PC-9 (cell line): ENCODE data around the gene STK16. TPM values are rescaled to one million over a fixed set of nuclear protein-coding genes. Genes with fewer than 3 reads are reported as not detected.

ENCODE experiments used
- BruUV-seq: library from RNA; stranded (reverse); fragments of 400-500 nt; replicated peaks from 2 replicates; lab custom pipeline; 2021; lab: Mats Ljungman, UMichigan
- CTCF ChIA-PET: fragments of 300-600 bp; sonication (Branson Sonifier 250); formaldehyde crosslinking; loops from one replicate; lab custom pipeline; 2022; ENCODE audit warnings: antibody characterized with exemption; lab: Charles Lee
- POLR2A ChIA-PET: fragments of 300-600 bp; sonication (Branson Sonifier 250); formaldehyde crosslinking; loops from one replicate; lab custom pipeline; 2022; ENCODE audit warnings: antibody characterized with exemption; ENCODE audit not compliant: unreplicated experiment; lab: Charles Lee
- DNase-seq, 2 experiments: peaks; one replicate each; pipeline versions ENCODE4 v3.0.0 to v3.0.0-alpha.2; 2015 to 2022; ENCODE audit warnings: mixed read lengths in 1 of 2
- H2AFZ ChIP-seq: fragments of 200-600 bp; sonication (generic); 2 replicates; pipeline ENCODE4 v1.8.1; 2017; ENCODE audit warnings: antibody characterized with exemption
- H3F3A ChIP-seq: fragments of 200-600 bp; sonication (generic); 2 replicates; pipeline ENCODE4 v1.8.1; 2017; ENCODE audit warnings: antibody characterized with exemption, mild to moderate bottlenecking, low read depth; ENCODE audit not compliant: insufficient read depth
- H3K27ac ChIP-seq: fragments of 200-600 bp; sonication (generic); 2 replicates; pipeline ENCODE4 v1.6.1; 2016; ENCODE audit warnings: mixed run types
- H3K27me3 ChIP-seq: fragments of 200-600 bp; sonication (generic); 2 replicates; pipeline ENCODE4 v1.6.1; 2016; ENCODE audit warnings: low read depth, mixed run types; ENCODE audit not compliant: insufficient read depth
- H3K36me3 ChIP-seq: fragments of 200-600 bp; sonication (generic); 2 replicates; pipeline ENCODE4 v1.6.1; 2016; ENCODE audit warnings: low read depth, mixed run types
- H3K4me1 ChIP-seq: fragments of 200-600 bp; sonication (generic); replicated peaks from 2 replicates; pipeline ENCODE4 v1.6.1; 2016; ENCODE audit warnings: mixed run types; ENCODE audit not compliant: insufficient read depth
- H3K4me2 ChIP-seq: fragments of 200-600 bp; sonication (generic); 2 replicates; pipeline ENCODE4 v1.6.1; 2017; ENCODE audit warnings: mixed run types
- H3K4me3 ChIP-seq: fragments of 200-600 bp; sonication (generic); 2 replicates; pipeline ENCODE4 v1.6.1; 2016; ENCODE audit warnings: mixed run types
- H3K79me2 ChIP-seq: fragments of 200-600 bp; sonication (generic); 2 replicates; pipeline ENCODE4 v1.6.1; 2017; ENCODE audit warnings: low read depth, mixed run types
- H3K9me2 ChIP-seq: fragments of 200-600 bp; sonication (generic); 2 replicates; pipeline ENCODE4 v1.8.1; 2017; ENCODE audit warnings: mild to moderate bottlenecking; ENCODE audit not compliant: insufficient read depth
- H3K9me3 ChIP-seq: fragments of 200-600 bp; sonication (generic); 2 replicates; pipeline ENCODE4 v1.8.1; 2016; ENCODE audit warnings: low read depth; ENCODE audit not compliant: insufficient read depth
- H4K20me1 ChIP-seq: fragments of 200-600 bp; sonication (generic); 2 replicates; pipeline ENCODE4 v1.8.1; 2017; ENCODE audit not compliant: insufficient read depth
- EZH2 ChIP-seq: fragments of 200-600 bp; sonication (generic); IDR thresholded peaks from 2 replicates; pipeline ENCODE4 v1.8.0; 2017; ENCODE audit warnings: antibody characterized with exemption, low read depth
- intact Hi-C: fragments of 100-400 bp; cut with micrococcal nuclease; formaldehyde crosslinking; loops from one replicate; pipeline ENCODE4 v1.10.0; 2022; ENCODE audit not compliant: unreplicated experiment
- total RNA-seq: library from RNA; stranded (reverse); gene quantifications from 2 replicates; pipeline ENCODE4 v1.2.3, GENCODE V29; 2021
- TF ChIP-seq, protein P1 (sequence below): fragments of 200-600 bp; sonication (generic); conservative IDR thresholded peaks from 2 replicates; pipeline ENCODE4 v1.6.1; 2017; ENCODE audit warnings: mixed run types, antibody characterized with exemption, mild to moderate bottlenecking, moderate library complexity

Gene STK16
- total RNA-seq, 1 experiment from 2014 or later = 39.6 TPM

DNA sequence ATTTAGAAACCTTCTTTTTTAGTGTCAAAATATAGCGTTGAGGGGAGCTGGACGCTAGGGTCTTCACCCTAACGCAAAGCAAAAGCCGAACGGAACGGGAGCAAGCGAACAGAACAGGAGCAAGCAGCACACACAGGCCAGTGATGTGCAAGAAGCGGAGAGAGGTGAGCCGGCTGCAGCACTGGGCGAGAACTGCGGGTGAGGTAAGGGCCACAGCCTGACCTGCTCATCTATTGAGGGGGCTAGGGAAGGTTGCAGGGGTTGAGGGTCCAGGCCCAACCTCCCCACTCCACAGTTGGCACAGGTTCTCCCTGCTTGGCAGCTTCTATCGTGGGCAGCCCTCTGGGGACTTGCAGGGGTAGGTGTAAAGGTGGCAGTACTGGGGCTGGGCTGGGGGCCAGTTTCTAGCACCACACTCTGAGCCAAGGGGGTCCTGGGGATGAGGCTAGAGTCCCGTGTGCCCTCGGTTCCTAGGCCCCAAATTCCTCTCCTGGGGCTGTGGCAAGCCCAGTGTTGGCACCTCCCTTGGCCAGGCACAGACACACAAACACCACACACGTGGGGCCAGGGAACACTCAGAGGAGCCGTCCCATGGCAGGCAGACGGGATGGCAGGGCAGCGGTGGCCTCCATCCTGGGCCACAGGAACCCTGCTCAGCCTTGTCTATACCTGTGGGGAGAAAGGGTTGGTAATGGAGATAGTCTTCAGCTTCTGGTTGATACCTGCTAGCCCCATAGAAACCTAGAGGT, 25.3 kb upstream of the STK16 start:
- no TSS peak for BruUV-seq
- peaks cover 16% of the 10 kb centered on the region; the same call in 1 of the 2 replicates for H3F3A ChIP-seq
- no peak overlapping the region for H3K4me3 ChIP-seq
- no peak for TF ChIP-seq EZH2
- TF ChIP-seq, protein P1, sequence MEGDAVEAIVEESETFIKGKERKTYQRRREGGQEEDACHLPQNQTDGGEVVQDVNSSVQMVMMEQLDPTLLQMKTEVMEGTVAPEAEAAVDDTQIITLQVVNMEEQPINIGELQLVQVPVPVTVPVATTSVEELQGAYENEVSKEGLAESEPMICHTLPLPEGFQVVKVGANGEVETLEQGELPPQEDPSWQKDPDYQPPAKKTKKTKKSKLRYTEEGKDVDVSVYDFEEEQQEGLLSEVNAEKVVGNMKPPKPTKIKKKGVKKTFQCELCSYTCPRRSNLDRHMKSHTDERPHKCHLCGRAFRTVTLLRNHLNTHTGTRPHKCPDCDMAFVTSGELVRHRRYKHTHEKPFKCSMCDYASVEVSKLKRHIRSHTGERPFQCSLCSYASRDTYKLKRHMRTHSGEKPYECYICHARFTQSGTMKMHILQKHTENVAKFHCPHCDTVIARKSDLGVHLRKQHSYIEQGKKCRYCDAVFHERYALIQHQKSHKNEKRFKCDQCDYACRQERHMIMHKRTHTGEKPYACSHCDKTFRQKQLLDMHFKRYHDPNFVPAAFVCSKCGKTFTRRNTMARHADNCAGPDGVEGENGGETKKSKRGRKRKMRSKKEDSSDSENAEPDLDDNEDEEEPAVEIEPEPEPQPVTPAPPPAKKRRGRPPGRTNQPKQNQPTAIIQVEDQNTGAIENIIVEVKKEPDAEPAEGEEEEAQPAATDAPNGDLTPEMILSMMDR = no peak
- no peaks in the 10 kb centered on the region for H3K9me3 ChIP-seq
- H3K27ac ChIP-seq = no peak overlapping the region
- no peak for DNase-seq
- no peaks in the 10 kb centered on the region for H3K36me3 ChIP-seq
- intact Hi-C loops = loop anchor here (1.0 to 2.0 kb wide), 2 partner anchors 9 to 59 kb away; partner anchors contain the start of genes ANKZF1, ATG9A and NHEJ1
- H3K27me3 ChIP-seq = no peaks in the 10 kb centered on the region
- H3K79me2 ChIP-seq = peaks cover 7% of the 10 kb centered on the region
- no peak overlapping the region for H2AFZ ChIP-seq
- POLR2A ChIA-PET = no interaction called here
- H3K9me2 ChIP-seq = no peaks in the 10 kb centered on the region
- no peaks in the 10 kb centered on the region for H4K20me1 ChIP-seq
- no peak overlapping the region for H3K4me2 ChIP-seq
- peaks cover 13% of the 10 kb centered on the region for H3K4me1 ChIP-seq
- CTCF ChIA-PET = no interaction called here

DNA sequence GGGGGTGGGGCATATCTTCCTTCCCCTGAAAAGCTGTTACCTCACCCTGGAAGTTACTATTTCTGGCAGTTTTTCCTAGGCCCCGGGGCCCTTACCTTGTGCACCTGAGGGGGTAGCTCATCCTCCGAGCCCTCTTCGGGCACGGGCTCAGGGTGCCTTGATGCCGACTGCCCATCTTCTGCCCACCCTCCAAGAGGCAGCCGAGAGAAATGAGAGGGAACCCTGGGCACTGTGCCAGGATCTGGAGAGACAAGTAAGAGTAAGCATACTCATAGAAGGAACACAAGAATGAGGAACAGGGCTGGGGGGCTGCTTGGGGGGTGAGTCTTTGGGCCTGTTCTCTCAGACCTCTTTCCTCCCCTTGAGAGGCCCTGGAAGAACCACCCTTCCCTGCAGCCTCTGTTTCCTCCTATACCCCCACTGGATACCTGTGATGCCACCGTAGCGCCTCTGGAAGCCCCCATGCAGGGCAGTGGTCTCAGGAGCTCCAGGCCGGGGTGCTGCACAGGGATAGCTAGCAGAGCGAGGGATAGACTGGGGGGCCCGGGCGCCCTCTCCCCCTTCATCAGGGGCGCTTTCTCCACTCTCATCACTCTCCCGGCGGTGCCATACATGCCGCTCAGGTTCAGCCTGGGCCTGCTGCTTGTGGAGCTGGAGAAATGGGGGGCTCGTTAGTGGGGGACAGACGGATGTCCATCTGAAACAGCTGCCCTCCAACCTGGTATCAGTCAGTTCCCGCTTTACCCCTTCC, 24.5 kb upstream of the STK16 start:
- Histone ChIP-seq H3K9me2 (no peaks in the 10 kb centered on the region), H3K4me1 (peaks cover 13% of the 10 kb centered on the region), H2AFZ (no peak overlapping the region), H3K36me3 (no peaks in the 10 kb centered on the region), H3K4me2 (no peak overlapping the region), H3K9me3 (no peaks in the 10 kb centered on the region), H3F3A (peaks cover 16% of the 10 kb centered on the region; the same call in 1 of the 2 replicates), H3K27me3 (no peaks in the 10 kb centered on the region), H4K20me1 (no peaks in the 10 kb centered on the region), H3K27ac (no peak overlapping the region), H3K79me2 (peaks cover 7% of the 10 kb centered on the region), H3K4me3 (no peak overlapping the region)
- ChIA-PET POLR2A (no interaction called here), CTCF (no interaction called here)
- intact Hi-C loops = no loop called here
- no TSS peak for BruUV-seq
- no peak for TF ChIP-seq EZH2
- TF ChIP-seq, protein P1 = no peak
- no peak for DNase-seq

DNA sequence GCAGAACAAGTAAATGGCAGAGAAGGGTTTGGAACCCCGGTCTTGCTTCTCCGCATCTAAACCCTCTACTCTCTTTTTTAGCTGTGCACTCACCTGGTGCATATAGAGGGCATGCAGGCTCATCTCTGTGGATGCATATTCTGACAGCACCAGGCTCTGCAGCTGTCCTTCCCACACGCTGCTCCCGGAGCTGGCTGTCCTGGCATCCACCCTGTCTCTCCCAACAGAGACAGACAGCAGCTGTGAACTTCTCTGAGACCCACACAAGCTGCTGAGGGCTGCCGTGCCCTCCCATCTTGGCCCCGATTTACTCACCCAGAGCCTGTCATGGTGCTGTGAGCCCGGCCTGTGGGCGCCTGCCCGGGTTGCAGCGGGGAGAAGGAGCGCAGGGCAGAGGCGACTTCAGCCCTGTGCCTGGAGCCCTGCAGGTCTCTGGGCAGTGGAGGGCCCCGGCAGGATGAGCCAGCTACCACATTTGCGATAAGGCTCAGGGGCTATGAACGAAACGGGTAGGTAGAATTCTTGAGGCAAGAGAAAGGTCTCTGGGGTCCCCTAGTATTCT, 23.2 kb upstream of the STK16 start:
- Histone ChIP-seq H4K20me1 (no peaks in the 10 kb centered on the region), H2AFZ (no peak overlapping the region), H3K9me2 (no peaks in the 10 kb centered on the region), H3K27me3 (no peaks in the 10 kb centered on the region), H3K9me3 (no peaks in the 10 kb centered on the region), H3K4me1 (peaks cover 6% of the 10 kb centered on the region), H3F3A (peaks cover 16% of the 10 kb centered on the region; the same call in 1 of the 2 replicates), H3K4me3 (no peak overlapping the region), H3K4me2 (no peak overlapping the region), H3K36me3 (no peaks in the 10 kb centered on the region), H3K27ac (no peak overlapping the region), H3K79me2 (no peaks in the 10 kb centered on the region)
- TF ChIP-seq, protein P1 = no peak
- no peak for TF ChIP-seq EZH2
- intact Hi-C loops = no loop called here
- CTCF ChIA-PET = no interaction called here
- POLR2A ChIA-PET = no interaction called here
- BruUV-seq = no TSS peak
- DNase-seq = no peak
